ENCODE results near the gene STX18. TPM values are rescaled to one million over a fixed set of nuclear protein-coding genes. Genes with fewer than 3 reads are reported as not detected.
A peak's percentile ranks its signal among the peaks of the same experiment; 100 is the strongest.

STX18 gene
- polyA plus RNA-seq, 1 experiment, result 27.0 TPM

DNA sequence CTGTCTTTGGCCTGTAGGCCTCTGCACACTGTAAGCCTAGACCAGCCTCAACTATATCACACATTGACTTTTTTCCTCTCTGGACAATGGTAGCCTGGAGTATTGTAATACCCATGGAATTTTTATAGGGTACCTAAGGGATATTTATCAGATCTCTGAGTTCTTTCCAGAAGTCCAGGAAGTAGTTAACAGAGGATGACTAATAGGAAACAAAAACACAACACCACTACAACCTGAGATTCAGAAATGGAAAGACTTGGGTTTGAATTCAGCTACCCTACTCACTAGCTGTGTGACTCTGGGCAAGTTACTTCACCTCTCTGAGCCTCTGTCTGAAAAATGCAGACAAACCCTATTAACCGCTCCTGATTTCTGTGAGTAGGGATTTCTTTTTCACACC, 7.7 kb upstream of the STX18 start:
- ChIA-PET CTCF (interaction anchor here (1.5 kb wide), 1 partner anchor 30 kb away, joined by 4 read pairs; no protein-coding TSS in a partner anchor), POLR2A (no interaction called here)
- Histone ChIP-seq H3K27me3 (ENCODE audit: control insufficient read depth, insufficient read depth, low read length) (no peaks in the 10 kb centered on the region), H3K9me3 (ENCODE audit: control insufficient read depth, insufficient read depth, low read length) (no peaks in the 10 kb centered on the region; the same call in 1 of the 2 replicates), H3K27ac (ENCODE audit: low read depth, low read length) (no peak overlapping the region), H3K4me3 (ENCODE audit: low read depth, low read length) (no peak overlapping the region)
- DNase-seq (ENCODE audit: low read depth, low spot score), result no peak
- TF ChIP-seq, protein P1, sequence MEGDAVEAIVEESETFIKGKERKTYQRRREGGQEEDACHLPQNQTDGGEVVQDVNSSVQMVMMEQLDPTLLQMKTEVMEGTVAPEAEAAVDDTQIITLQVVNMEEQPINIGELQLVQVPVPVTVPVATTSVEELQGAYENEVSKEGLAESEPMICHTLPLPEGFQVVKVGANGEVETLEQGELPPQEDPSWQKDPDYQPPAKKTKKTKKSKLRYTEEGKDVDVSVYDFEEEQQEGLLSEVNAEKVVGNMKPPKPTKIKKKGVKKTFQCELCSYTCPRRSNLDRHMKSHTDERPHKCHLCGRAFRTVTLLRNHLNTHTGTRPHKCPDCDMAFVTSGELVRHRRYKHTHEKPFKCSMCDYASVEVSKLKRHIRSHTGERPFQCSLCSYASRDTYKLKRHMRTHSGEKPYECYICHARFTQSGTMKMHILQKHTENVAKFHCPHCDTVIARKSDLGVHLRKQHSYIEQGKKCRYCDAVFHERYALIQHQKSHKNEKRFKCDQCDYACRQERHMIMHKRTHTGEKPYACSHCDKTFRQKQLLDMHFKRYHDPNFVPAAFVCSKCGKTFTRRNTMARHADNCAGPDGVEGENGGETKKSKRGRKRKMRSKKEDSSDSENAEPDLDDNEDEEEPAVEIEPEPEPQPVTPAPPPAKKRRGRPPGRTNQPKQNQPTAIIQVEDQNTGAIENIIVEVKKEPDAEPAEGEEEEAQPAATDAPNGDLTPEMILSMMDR (IDR thresholded peaks at IDR 0.05; ENCODE audit: low read depth, low read length), result no peak

DNA sequence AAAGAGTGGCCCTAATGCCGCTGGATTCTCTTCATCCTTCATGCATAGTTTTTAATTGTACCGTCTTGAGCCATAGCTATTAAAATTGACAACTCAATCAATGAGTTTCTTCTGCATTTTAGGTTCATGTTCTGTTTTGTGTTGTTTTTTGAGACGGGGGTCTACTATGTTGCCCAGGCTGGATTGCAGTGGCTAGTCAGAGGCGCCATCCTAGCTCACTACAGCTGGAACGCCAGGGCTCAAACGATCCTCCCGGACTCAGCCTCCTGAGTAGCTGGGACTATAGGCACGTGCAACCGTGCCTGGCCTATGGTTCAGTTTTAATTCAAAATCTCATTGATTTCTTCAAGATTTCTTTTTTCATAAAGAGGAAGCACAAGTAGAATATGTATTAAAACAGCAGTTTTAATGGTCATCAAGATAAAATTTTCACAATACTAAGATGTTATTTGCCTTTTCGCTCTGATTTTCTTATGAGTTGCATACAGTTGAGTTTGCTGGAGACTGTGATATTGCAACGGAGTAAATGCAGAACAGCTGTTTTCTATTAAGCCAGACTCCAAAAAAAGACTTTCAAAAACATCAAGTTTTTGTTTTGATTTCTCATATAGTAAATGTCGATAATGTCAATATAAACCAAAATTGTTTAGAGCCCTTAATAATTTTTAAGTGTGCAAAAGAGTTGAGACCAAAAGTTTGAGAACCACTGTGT, 1.1 kb upstream of the STX18 start:
- no peak for DNase-seq (ENCODE audit: low read depth, low spot score)
- Histone ChIP-seq H3K27me3 (ENCODE audit: control insufficient read depth, insufficient read depth, low read length) (no peaks in the 10 kb centered on the region), H3K27ac (ENCODE audit: low read depth, low read length) (no peak overlapping the region), H3K4me3 (ENCODE audit: low read depth, low read length) (peak overlapping the region; percentile 94), H3K9me3 (ENCODE audit: control insufficient read depth, insufficient read depth, low read length) (no peaks in the 10 kb centered on the region; the same call in 1 of the 2 replicates)
- ChIA-PET CTCF (interaction anchor here (0.6 to 2.1 kb wide), 4 partner anchors 24 to 135 kb away, joined by 3 to 10 read pairs (median 5); no protein-coding TSS in a partner anchor), POLR2A (interaction anchor here (0.6 to 1.3 kb wide), 3 partner anchors 12 to 1231 kb away, joined by 3 to 8 read pairs (median 3); no protein-coding TSS in a partner anchor)
- TF ChIP-seq, protein P1 (IDR thresholded peaks at IDR 0.05; ENCODE audit: low read depth, low read length), result no peak

DNA sequence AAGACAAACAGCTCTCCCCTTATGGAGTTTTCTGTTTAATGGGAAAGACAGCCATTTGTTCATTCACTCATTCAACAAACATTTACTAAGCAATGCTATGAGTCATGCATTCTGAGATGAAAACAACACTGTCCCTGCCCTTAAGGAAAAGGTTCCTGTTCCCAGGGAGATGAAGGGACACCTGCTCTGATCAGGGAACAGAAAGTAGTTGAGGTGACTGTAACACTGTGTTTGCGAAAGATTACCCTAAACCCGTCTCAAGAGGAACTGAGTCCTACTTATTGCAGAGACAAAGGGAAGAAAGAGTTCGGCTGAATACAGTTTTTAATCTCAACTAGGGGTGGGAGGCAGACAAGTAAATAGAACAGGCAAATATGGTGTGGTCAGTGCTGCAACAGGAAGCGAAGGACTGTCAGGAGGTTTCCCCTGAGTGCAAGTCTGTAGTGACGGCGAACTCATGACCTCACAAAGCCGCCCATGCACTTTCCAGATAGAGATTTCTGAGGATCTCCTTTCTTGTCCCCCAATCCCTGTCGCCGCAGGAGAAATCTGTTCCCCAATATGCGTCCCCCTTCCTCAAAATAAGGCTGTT, 712 bp downstream of the STX18 start:
- ChIA-PET CTCF (interaction anchor here (1.7 to 2.1 kb wide), 2 partner anchors 22 to 34 kb away, joined by 6 to 10 read pairs; no protein-coding TSS in a partner anchor), POLR2A (interaction anchor here (1.4 kb wide), 1 partner anchor 15 kb away, joined by 6 read pairs; no protein-coding TSS in a partner anchor)
- H3K27ac ChIP-seq (ENCODE audit: low read depth, low read length), result peak overlapping the region; percentile 88
- H3K9me3 ChIP-seq (ENCODE audit: control insufficient read depth, insufficient read depth, low read length), result no peaks in the 10 kb centered on the region; the same call in 1 of the 2 replicates
- peak overlapping the region; percentile 94 for H3K4me3 ChIP-seq (ENCODE audit: low read depth, low read length)
- DNase-seq (ENCODE audit: low read depth, low spot score), result no peak
- no peaks in the 10 kb centered on the region for H3K27me3 ChIP-seq (ENCODE audit: control insufficient read depth, insufficient read depth, low read length)
- TF ChIP-seq, protein P1 (IDR thresholded peaks at IDR 0.05; ENCODE audit: low read depth, low read length), result no peak

DNA sequence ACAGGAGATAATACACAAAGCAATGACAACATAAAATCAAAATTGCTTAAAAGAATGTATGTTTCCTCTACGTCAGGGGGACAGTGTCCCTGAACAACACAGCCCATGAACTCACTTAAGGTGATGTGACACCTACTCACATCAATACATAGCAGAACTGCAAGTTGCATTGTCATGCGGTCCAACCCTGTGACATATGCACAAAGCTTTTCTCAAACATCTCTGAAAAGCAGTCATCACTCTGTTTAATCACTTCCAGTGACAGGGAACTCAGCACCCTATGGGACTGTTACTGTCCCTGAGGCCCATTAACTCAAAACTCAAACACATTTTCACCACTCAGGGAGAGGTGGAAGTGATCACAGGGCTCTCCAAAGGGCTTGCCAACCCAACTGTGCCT, 2.4 kb downstream of the STX18 start:
- H3K27ac ChIP-seq (ENCODE audit: low read depth, low read length), result no peak overlapping the region
- ChIA-PET CTCF (interaction anchor here (1.1 to 1.3 kb wide), 3 partner anchors 19 to 138 kb away, joined by 3 to 5 read pairs (median 3); no protein-coding TSS in a partner anchor), POLR2A (no interaction called here)
- H3K4me3 ChIP-seq (ENCODE audit: low read depth, low read length), result peak overlapping the region; percentile 7; the same call in 1 of the 2 replicates
- H3K27me3 ChIP-seq (ENCODE audit: control insufficient read depth, insufficient read depth, low read length), result no peaks in the 10 kb centered on the region
- TF ChIP-seq, protein P1 (IDR thresholded peaks at IDR 0.05; ENCODE audit: low read depth, low read length), result no peak
- H3K9me3 ChIP-seq (ENCODE audit: control insufficient read depth, insufficient read depth, low read length), result no peaks in the 10 kb centered on the region; the same call in 1 of the 2 replicates
- no peak for DNase-seq (ENCODE audit: low read depth, low spot score)

Measured in AG04450 (cell line).